IPS-18c (cell line): ENCODE results near the gene MBP.

ENCODE experiments used
- H3K4me3 ChIP-seq: 2 replicates; pipeline ENCODE4 v1.7.0; 2013; ENCODE audit warnings: low read depth, mild to moderate bottlenecking, low read length, moderate library complexity; ENCODE audit not compliant: insufficient read depth
- H3K9me3 ChIP-seq: one replicate; pipeline ENCODE4 v1.6.1; 2013; ENCODE audit warnings: mild to moderate bottlenecking, low read length, moderate library complexity; ENCODE audit not compliant: control insufficient read depth, insufficient read depth

MBP gene

DNA sequence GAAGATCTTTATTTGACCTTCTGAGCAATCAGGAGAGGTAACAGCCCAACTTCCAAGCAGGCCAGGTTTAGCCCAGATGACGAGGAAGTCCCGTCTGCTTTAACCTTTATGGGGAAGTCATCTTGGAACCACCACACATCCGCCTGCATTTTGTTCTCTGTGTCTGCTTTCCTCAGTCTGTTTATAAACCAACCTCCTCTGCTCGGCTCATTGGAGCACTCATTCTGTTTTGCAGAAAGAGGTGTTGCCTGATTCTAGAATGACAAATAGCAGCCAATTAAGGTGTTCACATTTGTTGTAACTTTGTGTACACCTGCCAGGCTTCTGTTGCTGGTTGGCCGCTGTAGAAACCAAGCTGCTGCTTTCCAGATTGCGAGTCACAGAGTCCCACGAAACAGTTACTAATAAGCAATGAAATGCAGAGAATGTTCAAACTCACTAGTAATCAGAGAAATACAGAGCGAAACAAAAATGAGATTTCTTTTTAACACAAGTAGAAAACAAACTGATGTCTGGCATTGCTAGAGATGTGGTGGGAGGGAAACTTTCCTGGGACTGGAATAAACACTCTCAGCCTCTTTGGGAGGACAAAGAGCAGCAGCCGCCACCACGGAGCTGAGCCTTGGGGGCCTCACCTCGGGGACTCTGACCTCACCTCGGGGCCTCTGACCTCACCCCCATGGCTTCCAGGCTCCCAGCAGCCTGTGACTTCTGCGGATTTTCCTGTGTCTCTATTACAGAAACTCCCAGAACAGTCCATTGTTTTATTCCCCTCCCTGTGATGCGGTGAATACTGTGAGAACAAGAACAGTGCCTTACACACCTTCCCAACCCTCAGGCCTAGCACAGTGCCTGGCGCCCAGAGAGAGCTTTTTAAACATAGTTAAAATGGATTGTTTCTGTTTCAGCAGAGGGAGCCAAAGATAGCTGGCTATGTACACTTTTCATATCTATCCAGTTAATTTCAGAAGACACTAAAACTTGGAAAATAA is 64.0 kb downstream of the MBP start:
- no peak overlapping the region for H3K4me3 ChIP-seq
- no peaks in the 10 kb centered on the region for H3K9me3 ChIP-seq

DNA sequence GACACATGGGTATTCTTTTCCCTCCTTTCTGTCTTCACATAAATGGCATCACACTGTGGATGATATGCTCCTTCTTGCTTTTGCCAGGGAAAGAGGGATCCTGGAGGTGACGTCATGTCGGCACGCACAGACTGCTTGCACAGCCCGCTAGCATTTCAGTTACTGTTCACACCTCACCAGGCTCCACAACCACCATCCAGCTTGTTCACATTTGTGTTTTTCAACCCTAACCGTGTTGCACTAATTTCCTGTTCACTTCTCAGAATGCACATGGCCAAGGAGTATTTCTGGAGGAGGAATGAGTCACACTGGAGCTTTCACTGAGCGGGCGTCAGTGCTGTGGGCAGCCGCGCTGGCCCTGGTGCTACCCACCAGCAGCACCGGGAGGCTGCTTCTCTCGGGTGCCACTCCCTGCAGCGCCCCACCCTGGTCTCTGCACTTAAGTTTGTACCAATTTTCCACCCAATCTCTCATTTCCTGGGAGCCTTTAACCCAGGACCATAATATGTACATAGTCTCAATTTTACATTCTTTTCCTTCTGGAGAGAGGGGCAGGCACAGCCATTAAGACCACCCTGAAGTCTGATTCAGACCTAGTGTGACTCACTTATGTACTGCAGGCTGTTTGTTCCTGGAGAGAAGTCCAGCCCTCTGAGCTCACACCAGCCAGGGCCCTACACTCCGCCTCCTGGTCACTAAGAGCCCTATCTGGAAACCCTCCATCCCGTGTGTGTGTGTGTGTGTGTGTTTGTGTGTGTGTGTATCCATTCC is 65.1 kb downstream of the MBP start:
- Histone ChIP-seq H3K4me3 (no peak overlapping the region), H3K9me3 (no peaks in the 10 kb centered on the region)

- no peak overlapping the region for H3K4me3 ChIP-seq
- no peaks in the 10 kb centered on the region for H3K9me3 ChIP-seq
Observed at GRCh38 chr18:77066689-77067088, 65.9 kb downstream of the MBP start.

- Histone ChIP-seq H3K4me3 (no peak overlapping the region), H3K9me3 (no peaks in the 10 kb centered on the region)
Observed at GRCh38 chr18:77066101-77066500, 66.5 kb downstream of the MBP start.

DNA sequence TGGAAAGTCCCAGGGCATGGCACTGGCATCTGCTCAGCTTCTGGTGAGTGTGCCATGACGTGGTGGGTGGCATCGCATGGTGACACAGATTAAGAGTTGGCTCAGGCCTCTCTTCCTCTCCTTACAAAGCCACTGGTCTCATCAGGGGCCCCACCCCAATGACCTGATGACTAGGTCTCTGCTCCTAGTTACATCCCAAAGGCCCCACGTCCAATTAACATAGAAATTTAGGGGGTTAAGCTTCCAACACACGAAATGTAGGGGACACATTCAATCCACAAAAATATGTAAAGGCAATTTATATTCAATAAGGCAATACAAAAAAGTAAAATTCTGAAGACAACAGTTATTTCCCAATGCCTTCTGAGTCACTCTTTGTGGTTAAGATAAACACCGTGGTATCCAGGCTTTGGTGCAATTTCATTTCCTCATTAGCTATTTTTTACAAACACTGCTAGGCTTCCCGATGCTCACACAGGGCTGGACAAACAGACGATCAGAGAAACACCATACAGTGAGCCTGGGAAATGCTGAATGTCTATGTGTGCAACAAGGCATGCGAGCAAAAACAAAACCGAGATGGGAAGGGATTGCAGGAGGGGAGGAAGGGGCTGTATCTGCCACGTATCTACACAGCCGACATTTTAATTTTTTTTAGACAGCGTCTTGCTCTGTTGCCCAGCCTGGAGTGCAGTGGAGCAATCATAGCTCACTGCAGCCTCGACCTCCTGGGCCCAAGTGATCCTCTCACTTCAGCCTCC is 67.2 kb downstream of the MBP start:
- H3K9me3 ChIP-seq, result no peaks in the 10 kb centered on the region
- no peak overlapping the region for H3K4me3 ChIP-seq

- no peak overlapping the region for H3K4me3 ChIP-seq
- H3K9me3 ChIP-seq, result no peaks in the 10 kb centered on the region
Observed at GRCh38 chr18:77063260-77063659, 69.3 kb downstream of the MBP start.

- H3K4me3 ChIP-seq, result no peak overlapping the region
- H3K9me3 ChIP-seq, result no peaks in the 10 kb centered on the region
Observed at GRCh38 chr18:77062518-77063003, 70.0 kb downstream of the MBP start.

DNA sequence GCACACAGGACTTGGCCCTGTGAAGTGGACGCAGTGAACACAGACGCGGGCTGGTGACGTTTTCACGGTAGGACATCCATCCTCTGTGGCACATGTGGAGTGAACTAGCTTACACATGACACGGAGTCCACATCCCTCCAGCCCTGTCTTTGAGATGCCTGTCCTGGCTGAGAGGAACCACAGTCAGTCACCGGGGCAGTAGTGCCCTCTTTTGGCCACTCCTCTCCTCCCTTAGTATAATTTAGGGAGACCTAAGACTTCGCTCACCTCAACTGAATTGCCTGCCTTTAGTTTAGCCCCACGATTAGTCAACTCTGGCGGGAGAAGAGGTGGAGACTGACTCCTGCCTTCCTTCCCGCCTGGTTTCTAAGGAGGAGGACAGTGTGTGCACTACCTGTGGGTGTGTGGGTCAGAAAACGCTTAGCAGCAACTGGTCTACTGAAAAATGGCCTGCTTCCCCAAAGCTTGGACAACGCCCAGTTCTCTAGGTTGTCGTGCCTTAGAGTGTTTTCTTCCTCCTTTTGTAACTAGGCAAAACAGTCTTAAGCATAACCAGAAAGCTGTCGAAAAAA is 70.6 kb downstream of the MBP start:
- Histone ChIP-seq H3K9me3 (no peaks in the 10 kb centered on the region), H3K4me3 (no peak overlapping the region)

DNA sequence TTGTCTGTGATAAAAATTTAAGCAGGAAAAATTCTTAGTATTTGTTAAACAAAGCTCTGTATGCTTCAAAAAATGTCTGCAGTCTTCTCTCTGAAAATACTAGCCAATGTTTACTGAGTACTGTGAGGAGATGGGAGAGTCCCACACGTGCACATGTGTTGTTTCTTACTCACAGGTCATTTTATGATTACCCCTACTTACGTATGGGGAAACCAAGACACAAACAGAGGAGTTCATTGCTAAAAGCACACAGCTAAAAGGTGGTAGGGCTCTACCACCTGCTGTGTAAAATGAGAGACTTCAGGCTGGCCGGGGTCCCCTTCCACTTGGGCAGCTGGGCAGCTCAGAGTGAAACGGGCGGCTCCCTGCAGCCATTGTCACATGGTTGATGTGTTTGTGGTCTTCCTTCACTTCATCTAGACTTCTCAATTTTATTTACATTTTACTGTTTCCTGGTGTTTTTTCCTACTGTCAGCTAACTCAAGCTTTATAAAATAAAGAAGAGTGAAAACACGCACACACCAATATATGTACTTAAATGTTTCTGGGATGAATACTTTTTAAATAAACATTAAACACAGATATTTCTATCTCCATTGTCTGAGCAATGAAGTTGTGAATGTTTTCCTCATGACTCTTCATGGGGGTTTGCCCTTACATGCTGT is 71.2 kb downstream of the MBP start:
- Histone ChIP-seq H3K4me3 (no peak overlapping the region), H3K9me3 (no peaks in the 10 kb centered on the region)

DNA sequence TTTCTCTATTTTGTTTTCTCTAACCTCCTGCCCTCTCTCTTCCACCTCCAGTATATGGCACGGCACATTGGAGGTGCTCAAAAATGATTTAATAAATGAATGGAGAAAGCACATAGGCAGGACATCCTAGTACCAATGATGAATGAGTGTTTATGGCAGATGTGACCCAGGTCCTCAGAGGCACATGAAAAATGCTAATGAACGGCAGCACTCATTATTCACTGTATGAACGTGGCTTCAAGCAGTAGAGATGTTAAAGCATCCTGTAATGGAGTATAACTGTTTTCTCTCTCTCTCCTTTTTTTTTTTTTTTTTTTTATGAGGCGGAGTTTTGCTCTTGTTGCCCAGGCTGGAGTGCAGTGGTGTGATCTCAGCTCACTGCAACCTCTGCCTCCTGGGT is 72.4 kb downstream of the MBP start:
- H3K4me3 ChIP-seq, result no peak overlapping the region
- H3K9me3 ChIP-seq, result no peaks in the 10 kb centered on the region

- Histone ChIP-seq H3K9me3 (no peaks in the 10 kb centered on the region), H3K4me3 (no peak overlapping the region)
Observed at GRCh38 chr18:77059294-77059916, 73.2 kb downstream of the MBP start.

DNA sequence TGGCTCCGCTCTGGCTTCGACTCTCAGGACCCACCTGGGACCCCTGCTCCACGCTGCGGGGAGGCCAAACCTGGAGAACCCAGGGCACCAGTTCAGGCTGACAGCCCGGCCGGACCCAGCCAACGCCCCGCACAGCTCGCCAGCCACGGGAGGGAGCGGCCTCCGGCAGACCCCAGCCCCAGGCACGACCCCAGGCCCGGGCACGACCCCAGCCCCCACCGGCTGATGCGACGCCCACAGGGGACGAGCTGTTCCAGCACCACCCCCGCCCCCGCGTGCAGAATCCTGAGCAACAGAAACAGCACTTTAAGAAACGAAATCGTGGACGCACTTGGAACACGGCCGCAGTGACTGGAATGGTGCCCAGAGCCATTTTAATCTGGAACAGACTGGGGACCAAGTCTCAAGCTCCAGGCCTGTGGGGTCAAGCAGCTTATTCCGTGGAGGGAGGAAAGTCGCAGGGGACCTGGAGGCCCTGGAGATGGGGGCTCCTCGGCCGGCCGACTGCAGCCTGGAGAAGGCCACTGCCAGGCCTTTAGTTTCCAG is 74.2 kb downstream of the MBP start:
- Histone ChIP-seq H3K4me3 (no peak overlapping the region), H3K9me3 (no peaks in the 10 kb centered on the region)

DNA sequence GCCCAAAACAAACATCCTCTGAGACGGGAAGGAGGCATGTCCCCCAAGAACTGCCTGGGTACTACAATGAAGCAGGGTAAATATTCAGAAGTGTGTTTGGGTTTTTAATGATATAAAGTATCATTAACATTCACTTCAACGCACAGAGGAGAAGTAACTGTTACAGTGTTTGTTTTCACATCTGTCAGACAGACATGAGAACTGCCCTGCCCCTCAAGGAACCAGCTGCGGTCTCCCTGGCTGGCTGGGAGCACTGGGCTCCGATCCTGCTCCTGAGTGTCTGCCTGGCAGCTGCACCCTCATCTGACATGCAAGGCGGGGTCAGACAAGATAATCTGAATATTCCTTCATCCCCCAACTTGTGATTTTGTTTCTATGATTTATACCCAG is 75.6 kb downstream of the MBP start:
- Histone ChIP-seq H3K4me3 (no peak overlapping the region), H3K9me3 (no peaks in the 10 kb centered on the region)

DNA sequence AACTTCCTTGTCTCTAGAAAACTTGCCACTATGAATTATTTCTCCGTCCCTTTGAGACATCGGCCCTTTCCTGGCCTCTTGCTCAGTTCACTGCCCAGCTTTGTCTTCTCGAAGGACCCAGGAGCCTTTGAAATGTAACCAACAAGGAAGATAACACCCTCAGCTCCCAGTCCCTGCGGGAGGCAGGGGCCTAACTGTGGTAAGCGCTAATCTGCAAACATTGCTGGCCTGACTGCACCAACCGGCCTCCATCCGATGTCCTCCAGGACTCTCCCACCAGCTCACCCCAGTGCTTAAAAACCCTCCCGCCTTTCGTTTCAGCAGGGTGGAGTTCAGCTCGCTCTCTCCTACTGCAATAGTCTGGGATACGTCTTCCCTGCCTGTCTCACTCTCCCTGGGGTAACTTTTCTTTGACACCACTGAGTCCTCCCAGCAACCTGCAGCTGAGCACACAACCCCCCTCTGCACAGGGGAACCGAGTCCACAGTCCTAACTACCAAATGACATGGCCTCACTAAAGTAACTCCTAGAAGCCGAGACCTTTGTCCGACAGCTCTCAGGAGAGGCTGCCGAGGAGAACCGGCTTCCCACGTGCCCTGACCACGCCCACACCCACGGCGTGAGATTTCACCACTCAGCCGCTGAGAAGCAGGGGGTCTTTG is 76.1 kb downstream of the MBP start:
- Histone ChIP-seq H3K9me3 (no peaks in the 10 kb centered on the region), H3K4me3 (no peak overlapping the region)

- Histone ChIP-seq H3K4me3 (no peak overlapping the region), H3K9me3 (no peaks in the 10 kb centered on the region)
Observed at GRCh38 chr18:77055429-77056300, 76.9 kb downstream of the MBP start.
